Keratinocyte (primary cell): ENCODE measurements around the gene KIF16B. TPM values are rescaled to one million over a fixed set of nuclear protein-coding genes. Genes with fewer than 3 reads are reported as not detected.

ENCODE experiments used
- DNase-seq: peaks from one replicate; pipeline ENCODE4 v3.0.0-alpha.2; 2011; ENCODE audit warnings: low read depth, missing footprints, low spot score
- FAIRE-seq: peaks from 2 replicates; lab custom pipeline; 2011; peaks lifted over from hg19 to GRCh38; lab: Jason Lieb, UNC
- H2AFZ ChIP-seq: 2 replicates; pipeline ENCODE4 v1.6.0; 2012; ENCODE audit warnings: low read length, control low read depth, inconsistent platforms; ENCODE audit not compliant: control insufficient read depth
- H3K27ac ChIP-seq: 2 replicates; pipeline ENCODE4 v1.5.1; 2011; ENCODE audit warnings: low read length; ENCODE audit not compliant: control insufficient read depth, insufficient read depth
- H3K27me3 ChIP-seq: 3 replicates; pipeline ENCODE4 v1.6.0; 2011; ENCODE audit warnings: low read length; ENCODE audit not compliant: control insufficient read depth, insufficient read depth; ENCODE audit errors: extremely low read depth
- H3K36me3 ChIP-seq, 2 experiments: 2 replicates in 1 of 2; 3 replicates in 1 of 2; pipeline ENCODE4 v1.5.1; 2011; ENCODE audit warnings: low read length in 2 of 2, mild to moderate bottlenecking in 1 of 2; ENCODE audit not compliant: control insufficient read depth in 2 of 2, insufficient read depth in 2 of 2; ENCODE audit errors: extremely low read depth in 1 of 2
- H3K4me1 ChIP-seq: 3 replicates; pipeline ENCODE4 v1.5.1; 2011; ENCODE audit warnings: low read length; ENCODE audit not compliant: control insufficient read depth, insufficient read depth; ENCODE audit errors: extremely low read depth
- H3K4me2 ChIP-seq: 3 replicates; pipeline ENCODE4 v1.6.0; 2011; ENCODE audit warnings: low read depth, low read length; ENCODE audit not compliant: control insufficient read depth, insufficient read depth; ENCODE audit errors: extremely low read depth
- H3K4me3 ChIP-seq, 3 experiments: fragments of 200-600 bp in 1 of 3; sonication (generic) in 1 of 3; 2 replicates in 2 of 3; 3 replicates in 1 of 3; pipeline ENCODE4 v1.5.1; 2011 to 2016; ENCODE audit warnings: low read length in 3 of 3, mild to moderate bottlenecking in 3 of 3, control low read depth in 2 of 3, inconsistent platforms in 1 of 3, low read depth in 1 of 3, mixed read lengths in 1 of 3, mixed run types in 1 of 3, moderate library complexity in 1 of 3; ENCODE audit not compliant: control insufficient read depth in 2 of 3, insufficient read depth in 2 of 3; ENCODE audit errors: extremely low read depth in 1 of 3
- H3K79me2 ChIP-seq: 2 replicates; pipeline ENCODE4 v1.6.0; 2012; ENCODE audit warnings: low read length; ENCODE audit not compliant: control insufficient read depth, insufficient read depth
- H3K9ac ChIP-seq: 3 replicates; pipeline ENCODE4 v1.6.0; 2011; ENCODE audit warnings: low read length; ENCODE audit not compliant: control insufficient read depth, insufficient read depth; ENCODE audit errors: extremely low read depth
- H3K9me1 ChIP-seq: 3 replicates; pipeline ENCODE4 v1.6.0; 2011; ENCODE audit warnings: low read length; ENCODE audit not compliant: control insufficient read depth, insufficient read depth; ENCODE audit errors: extremely low read depth
- H3K9me3 ChIP-seq: 2 replicates; pipeline ENCODE4 v1.5.1; 2012; ENCODE audit warnings: low read depth, low read length; ENCODE audit not compliant: control insufficient read depth
- H4K20me1 ChIP-seq: 3 replicates; pipeline ENCODE4 v1.6.0; 2011; ENCODE audit warnings: low read length; ENCODE audit not compliant: control insufficient read depth, insufficient read depth; ENCODE audit errors: extremely low read depth
- EZH2 ChIP-seq: IDR thresholded peaks from one replicate; pipeline ENCODE4 v1.6.1; 2012; ENCODE audit warnings: inconsistent platforms, mild to moderate bottlenecking, low read length, moderate library complexity
- dilution Hi-C: fragments of 300-500 bp; cut with MboI; formaldehyde crosslinking; loops from one replicate; pipeline ENCODE4 v1.7.0; 2020; ENCODE audit warnings: low sequenced_read_pairs; ENCODE audit not compliant: extremely low pct_ligation_motif_present
- polyA plus RNA-seq, 5 experiments: library from polyadenylated mRNA; depleted of rRNA in 3 of 5; stranded (reverse) in 3 of 5; stranded (forward) in 1 of 5; unstranded in 1 of 5; fragments of >200 nt; gene quantifications; 1 replicate in 1 of 5; 2 replicates in 3 of 5; 3 replicates in 1 of 5; pipeline versions ENCODE4 v1.2.1 to v1.2.3, GENCODE V29; 2011 to 2012; ENCODE audit warnings: missing spikeins in 2 of 5, low read depth in 1 of 5, low replicate concordance in 1 of 5
- TF ChIP-seq, protein P1 (sequence below), 3 experiments: IDR thresholded peaks in 1 of 3; conservative IDR thresholded peaks in 1 of 3; optimal IDR thresholded peaks in 1 of 3; 2 replicates in 2 of 3; 3 replicates in 1 of 3; pipeline versions ENCODE3 to v1.5.1; 2011; ENCODE audit warnings: low read length in 3 of 3, mild to moderate bottlenecking in 3 of 3, moderate library complexity in 2 of 3, control low read depth in 1 of 3, inconsistent platforms in 1 of 3; ENCODE audit not compliant: insufficient read depth in 2 of 3; ENCODE audit errors: extremely low read depth in 1 of 3

Gene KIF16B
- polyA plus RNA-seq, 1 donor (not counting 4 experiments of a cell fraction or from before 2014, with no cell fraction given), result 16.1 TPM

DNA sequence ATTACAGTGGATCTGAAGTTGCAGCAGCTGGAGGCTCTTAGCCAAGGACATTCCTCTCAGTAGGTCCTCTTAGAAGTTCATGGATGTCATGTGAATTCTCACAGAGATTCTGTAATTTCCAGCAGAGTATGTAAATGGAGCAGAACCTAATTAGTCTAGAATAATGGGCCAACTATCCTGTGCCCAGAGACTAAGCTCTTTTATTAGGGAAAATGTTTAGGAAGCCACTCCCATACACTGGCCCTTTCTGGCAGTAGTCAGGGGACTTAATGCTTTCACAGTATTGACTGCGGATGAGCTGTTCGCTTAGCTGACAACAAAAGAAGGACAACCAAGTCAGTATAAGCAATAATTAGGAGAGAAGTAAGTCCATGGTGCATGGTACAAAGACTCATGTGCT lies 43.8 kb upstream of the KIF16B start:
- TF ChIP-seq, protein P1, sequence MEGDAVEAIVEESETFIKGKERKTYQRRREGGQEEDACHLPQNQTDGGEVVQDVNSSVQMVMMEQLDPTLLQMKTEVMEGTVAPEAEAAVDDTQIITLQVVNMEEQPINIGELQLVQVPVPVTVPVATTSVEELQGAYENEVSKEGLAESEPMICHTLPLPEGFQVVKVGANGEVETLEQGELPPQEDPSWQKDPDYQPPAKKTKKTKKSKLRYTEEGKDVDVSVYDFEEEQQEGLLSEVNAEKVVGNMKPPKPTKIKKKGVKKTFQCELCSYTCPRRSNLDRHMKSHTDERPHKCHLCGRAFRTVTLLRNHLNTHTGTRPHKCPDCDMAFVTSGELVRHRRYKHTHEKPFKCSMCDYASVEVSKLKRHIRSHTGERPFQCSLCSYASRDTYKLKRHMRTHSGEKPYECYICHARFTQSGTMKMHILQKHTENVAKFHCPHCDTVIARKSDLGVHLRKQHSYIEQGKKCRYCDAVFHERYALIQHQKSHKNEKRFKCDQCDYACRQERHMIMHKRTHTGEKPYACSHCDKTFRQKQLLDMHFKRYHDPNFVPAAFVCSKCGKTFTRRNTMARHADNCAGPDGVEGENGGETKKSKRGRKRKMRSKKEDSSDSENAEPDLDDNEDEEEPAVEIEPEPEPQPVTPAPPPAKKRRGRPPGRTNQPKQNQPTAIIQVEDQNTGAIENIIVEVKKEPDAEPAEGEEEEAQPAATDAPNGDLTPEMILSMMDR (optimal IDR thresholded peaks at IDR 0.05 in 1 of 3, IDR thresholded peaks at IDR 0.05 in 1 of 3, conservative IDR thresholded peaks at IDR 0.05 in 1 of 3; ENCODE audit: extremely low read depth in 1 of 3, insufficient read depth in 2 of 3, low read length in 3 of 3), result no peak
- H4K20me1 ChIP-seq, result no peaks in the 10 kb centered on the region
- H3K27me3 ChIP-seq, result no peaks in the 10 kb centered on the region
- H2AFZ ChIP-seq, result no peak overlapping the region
- no peaks in the 10 kb centered on the region for H3K4me1 ChIP-seq
- H3K9ac ChIP-seq, result no peak overlapping the region
- H3K4me3 ChIP-seq, result no peak overlapping the region
- dilution Hi-C loops, result no loop called here
- H3K4me2 ChIP-seq, result no peak overlapping the region
- H3K9me3 ChIP-seq, result no peaks in the 10 kb centered on the region
- DNase-seq (no peak), FAIRE-seq (no peak)
- H3K79me2 ChIP-seq, result no peaks in the 10 kb centered on the region
- H3K9me1 ChIP-seq, result no peaks in the 10 kb centered on the region
- H3K27ac ChIP-seq, result no peak overlapping the region
- no peaks in the 10 kb centered on the region for H3K36me3 ChIP-seq

DNA sequence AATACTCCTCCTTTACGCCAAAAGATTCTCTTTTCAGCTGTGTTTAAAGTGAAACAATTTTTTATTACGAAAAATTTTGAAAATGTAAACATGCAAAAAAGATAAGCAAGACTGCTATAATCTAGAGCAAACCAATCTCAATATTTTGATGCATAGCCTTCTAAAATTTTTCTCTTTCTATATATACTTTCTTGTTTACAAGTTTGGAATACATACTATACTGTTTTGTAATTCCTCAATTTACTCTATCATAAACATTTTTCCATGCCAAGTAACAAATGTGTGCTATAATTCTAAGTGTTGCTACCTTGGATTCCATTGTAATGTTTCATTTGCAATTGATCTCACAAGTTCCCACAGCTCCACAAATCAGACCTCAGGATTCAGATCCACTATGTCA lies 43.1 kb upstream of the KIF16B start:
- no peak overlapping the region for H2AFZ ChIP-seq
- no peak overlapping the region for H3K4me2 ChIP-seq
- no peak overlapping the region for H3K27ac ChIP-seq
- no peaks in the 10 kb centered on the region for H4K20me1 ChIP-seq
- dilution Hi-C loops, result no loop called here
- no peaks in the 10 kb centered on the region for H3K4me1 ChIP-seq
- TF ChIP-seq EZH2, result no peak
- TF ChIP-seq, protein P1 (optimal IDR thresholded peaks at IDR 0.05 in 1 of 3, IDR thresholded peaks at IDR 0.05 in 1 of 3, conservative IDR thresholded peaks at IDR 0.05 in 1 of 3; ENCODE audit: extremely low read depth in 1 of 3, insufficient read depth in 2 of 3, low read length in 3 of 3), result no peak
- no peaks in the 10 kb centered on the region for H3K36me3 ChIP-seq
- H3K79me2 ChIP-seq, result no peaks in the 10 kb centered on the region
- H3K9ac ChIP-seq, result no peak overlapping the region
- DNase-seq (no peak), FAIRE-seq (no peak)
- H3K9me3 ChIP-seq, result no peaks in the 10 kb centered on the region
- H3K9me1 ChIP-seq, result no peaks in the 10 kb centered on the region
- no peak overlapping the region for H3K4me3 ChIP-seq
- H3K27me3 ChIP-seq, result no peaks in the 10 kb centered on the region
